ENCODE measurements around the gene HTR1B.

DNA sequence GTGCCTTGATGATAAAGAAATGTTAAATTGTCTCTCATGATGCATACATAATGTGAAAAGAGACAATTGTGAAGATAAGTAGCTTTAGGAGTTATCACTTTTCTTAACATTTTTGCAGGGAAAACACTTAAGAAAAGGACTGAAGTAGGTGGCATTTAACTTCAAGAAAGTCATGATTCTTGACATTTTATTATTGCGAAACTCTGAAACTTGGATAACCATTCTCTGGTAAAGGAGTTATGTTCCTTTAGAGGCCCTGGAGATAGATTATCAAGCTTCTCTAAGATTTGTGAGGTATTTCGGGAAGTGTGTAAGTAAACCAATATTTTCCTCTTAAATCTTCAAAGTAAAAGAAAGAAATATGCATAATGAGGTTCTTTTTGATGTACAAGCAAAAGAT lies 38.5 kb downstream of the HTR1B start:
- TF ChIP-seq ZFX (CRISPR knock-in tag; IDR thresholded peaks at IDR 0.05) = no peak
- TF ChIP-seq HDAC2 (IDR thresholded peaks at IDR 0.05) = no peak
- no peak for TF ChIP-seq NR2C2 (CRISPR knock-in tag; IDR thresholded peaks at IDR 0.05)
- no peak for TF ChIP-seq NR2C2 (tag; IDR thresholded peaks at IDR 0.05)
- TF ChIP-seq ZC3H8 (IDR thresholded peaks at IDR 0.05) = no peak
- TF ChIP-seq, protein P1, sequence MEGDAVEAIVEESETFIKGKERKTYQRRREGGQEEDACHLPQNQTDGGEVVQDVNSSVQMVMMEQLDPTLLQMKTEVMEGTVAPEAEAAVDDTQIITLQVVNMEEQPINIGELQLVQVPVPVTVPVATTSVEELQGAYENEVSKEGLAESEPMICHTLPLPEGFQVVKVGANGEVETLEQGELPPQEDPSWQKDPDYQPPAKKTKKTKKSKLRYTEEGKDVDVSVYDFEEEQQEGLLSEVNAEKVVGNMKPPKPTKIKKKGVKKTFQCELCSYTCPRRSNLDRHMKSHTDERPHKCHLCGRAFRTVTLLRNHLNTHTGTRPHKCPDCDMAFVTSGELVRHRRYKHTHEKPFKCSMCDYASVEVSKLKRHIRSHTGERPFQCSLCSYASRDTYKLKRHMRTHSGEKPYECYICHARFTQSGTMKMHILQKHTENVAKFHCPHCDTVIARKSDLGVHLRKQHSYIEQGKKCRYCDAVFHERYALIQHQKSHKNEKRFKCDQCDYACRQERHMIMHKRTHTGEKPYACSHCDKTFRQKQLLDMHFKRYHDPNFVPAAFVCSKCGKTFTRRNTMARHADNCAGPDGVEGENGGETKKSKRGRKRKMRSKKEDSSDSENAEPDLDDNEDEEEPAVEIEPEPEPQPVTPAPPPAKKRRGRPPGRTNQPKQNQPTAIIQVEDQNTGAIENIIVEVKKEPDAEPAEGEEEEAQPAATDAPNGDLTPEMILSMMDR (IDR thresholded peaks at IDR 0.05 in 2 of 3, conservative IDR thresholded peaks at IDR 0.05 in 1 of 3; ENCODE audit: insufficient read depth in 2 of 3, low read depth in 1 of 3, low read length in 3 of 3) = no peak
- TF ChIP-seq, protein P2, sequence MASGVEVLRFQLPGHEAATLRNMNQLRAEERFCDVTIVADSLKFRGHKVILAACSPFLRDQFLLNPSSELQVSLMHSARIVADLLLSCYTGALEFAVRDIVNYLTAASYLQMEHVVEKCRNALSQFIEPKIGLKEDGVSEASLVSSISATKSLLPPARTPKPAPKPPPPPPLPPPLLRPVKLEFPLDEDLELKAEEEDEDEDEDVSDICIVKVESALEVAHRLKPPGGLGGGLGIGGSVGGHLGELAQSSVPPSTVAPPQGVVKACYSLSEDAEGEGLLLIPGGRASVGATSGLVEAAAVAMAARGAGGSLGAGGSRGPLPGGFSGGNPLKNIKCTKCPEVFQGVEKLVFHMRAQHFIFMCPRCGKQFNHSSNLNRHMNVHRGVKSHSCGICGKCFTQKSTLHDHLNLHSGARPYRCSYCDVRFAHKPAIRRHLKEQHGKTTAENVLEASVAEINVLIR (CRISPR knock-in tag; IDR thresholded peaks at IDR 0.05) = no peak
- TF ChIP-seq EP300 (IDR thresholded peaks at IDR 0.05; ENCODE audit: low read length) = no peak
- no peak for TF ChIP-seq SIN3A (IDR thresholded peaks at IDR 0.05; ENCODE audit: borderline replicate concordance in 2 of 2, control insufficient read depth in 1 of 2, low read depth in 2 of 2, low read length in 2 of 2)
- TF ChIP-seq NFATC3 (IDR thresholded peaks at IDR 0.05) = no peak
